ENCODE data around the gene MORN1. TPM values are rescaled to one million over a fixed set of nuclear protein-coding genes. Genes with fewer than 3 reads are reported as not detected.

The MORN1 gene
- total and polyA plus RNA-seq, 9 of the 15 experiments (the other 6 are each of a cell fraction or from before 2014, with no cell fraction given) = 0.24 to 9.3 (median 4.2) TPM

DNA sequence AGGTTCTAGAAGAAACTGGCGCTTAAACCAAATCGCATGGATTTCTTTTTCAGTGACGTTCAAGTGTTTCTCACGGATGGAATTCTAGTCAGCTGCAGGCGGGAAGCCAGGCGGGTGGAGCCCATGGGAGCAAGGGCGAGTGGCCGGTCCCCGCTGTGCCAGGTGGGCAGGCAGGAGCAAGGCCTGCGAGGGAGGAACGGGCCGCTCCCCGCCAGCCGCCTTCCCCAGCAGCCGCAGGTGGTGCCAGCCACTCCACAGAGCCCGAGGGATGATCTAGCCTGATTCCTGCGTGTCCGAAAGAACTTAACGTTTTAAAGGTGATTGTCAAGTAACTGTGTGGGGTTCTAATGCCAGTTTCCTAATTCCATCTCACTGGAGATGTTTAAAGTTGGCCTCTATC lies 11.9 kb upstream of the MORN1 start:
- no peak overlapping the region for H3K4me2 ChIP-seq (ENCODE audit: insufficient read depth, low read length)
- DNase-seq (ENCODE audit: extremely low read depth in 1 of 4, low spot score in 3 of 4) = no peak
- POLR2A ChIA-PET = interaction anchor here (1.0 to 1.9 kb wide), 3 partner anchors 9 to 86 kb away, joined by 3 to 4 read pairs (median 3); partner anchors contain the start of gene PEX10
- H3K9me3 ChIP-seq (replicated peaks; ENCODE audit: control insufficient read depth, insufficient read depth, low read depth, low read length) = no peaks in the 10 kb centered on the region
- H3K36me3 ChIP-seq (ENCODE audit: control insufficient read depth, insufficient read depth, low read length) = peaks cover 85% of the 10 kb centered on the region
- CTCF ChIA-PET (ENCODE audit: low intra/inter-chr PET ratio) = no interaction called here
- H3K27ac ChIP-seq (ENCODE audit: extremely low read depth, low read depth, low read length) = no peak overlapping the region
- peak overlapping the region in 1 of 2 experiments; percentile 50; a peak in 1 of 4 replicates for H3K9ac ChIP-seq (ENCODE audit: insufficient read depth in 1 of 2, low read depth in 2 of 2, low read length in 2 of 2)
- ATAC-seq = no peak
- no peaks in the 10 kb centered on the region for H3K9me1 ChIP-seq (ENCODE audit: control insufficient read depth, insufficient read depth, low read length)
- no peak overlapping the region for H3K4me3 ChIP-seq
- H3K4me1 ChIP-seq (replicated peaks in 1 of 2; ENCODE audit: control insufficient read depth in 2 of 2, insufficient read depth in 2 of 2, low read length in 2 of 2) = peaks cover 0 to 38% of the 10 kb centered on the region in 2 experiments; a peak in 1 of 5 replicates
- TF ChIP-seq PPARD (CRISPR knock-in tag; IDR thresholded peaks at IDR 0.05) (no peak), CBX5 (IDR thresholded peaks at IDR 0.05; ENCODE audit: borderline replicate concordance, low read depth) (no peak), ZNF551 (CRISPR knock-in tag; IDR thresholded peaks at IDR 0.05) (no peak), SUPT5H (IDR thresholded peaks at IDR 0.05) (peak; percentile 23; the same call in 1 of the 2 replicates), HNRNPL (IDR thresholded peaks at IDR 0.05; ENCODE audit: low read depth, low read length) (no peak), POLR2H (tag; IDR thresholded peaks at IDR 0.05; ENCODE audit: low read depth) (no peak), ARID2 (IDR thresholded peaks at IDR 0.05) (no peak), ZNF197 (CRISPR knock-in tag; IDR thresholded peaks at IDR 0.05; ENCODE audit: low read depth) (no peak), POLR2G (IDR thresholded peaks at IDR 0.05; ENCODE audit: low read depth, low read length) (peak; percentile 43; the same call in 1 of the 2 replicates)
- TF ChIP-seq, protein P1, sequence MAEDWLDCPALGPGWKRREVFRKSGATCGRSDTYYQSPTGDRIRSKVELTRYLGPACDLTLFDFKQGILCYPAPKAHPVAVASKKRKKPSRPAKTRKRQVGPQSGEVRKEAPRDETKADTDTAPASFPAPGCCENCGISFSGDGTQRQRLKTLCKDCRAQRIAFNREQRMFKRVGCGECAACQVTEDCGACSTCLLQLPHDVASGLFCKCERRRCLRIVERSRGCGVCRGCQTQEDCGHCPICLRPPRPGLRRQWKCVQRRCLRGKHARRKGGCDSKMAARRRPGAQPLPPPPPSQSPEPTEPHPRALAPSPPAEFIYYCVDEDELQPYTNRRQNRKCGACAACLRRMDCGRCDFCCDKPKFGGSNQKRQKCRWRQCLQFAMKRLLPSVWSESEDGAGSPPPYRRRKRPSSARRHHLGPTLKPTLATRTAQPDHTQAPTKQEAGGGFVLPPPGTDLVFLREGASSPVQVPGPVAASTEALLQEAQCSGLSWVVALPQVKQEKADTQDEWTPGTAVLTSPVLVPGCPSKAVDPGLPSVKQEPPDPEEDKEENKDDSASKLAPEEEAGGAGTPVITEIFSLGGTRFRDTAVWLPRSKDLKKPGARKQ (CRISPR knock-in tag; IDR thresholded peaks at IDR 0.05) = no peak
- TF ChIP-seq, protein P2, sequence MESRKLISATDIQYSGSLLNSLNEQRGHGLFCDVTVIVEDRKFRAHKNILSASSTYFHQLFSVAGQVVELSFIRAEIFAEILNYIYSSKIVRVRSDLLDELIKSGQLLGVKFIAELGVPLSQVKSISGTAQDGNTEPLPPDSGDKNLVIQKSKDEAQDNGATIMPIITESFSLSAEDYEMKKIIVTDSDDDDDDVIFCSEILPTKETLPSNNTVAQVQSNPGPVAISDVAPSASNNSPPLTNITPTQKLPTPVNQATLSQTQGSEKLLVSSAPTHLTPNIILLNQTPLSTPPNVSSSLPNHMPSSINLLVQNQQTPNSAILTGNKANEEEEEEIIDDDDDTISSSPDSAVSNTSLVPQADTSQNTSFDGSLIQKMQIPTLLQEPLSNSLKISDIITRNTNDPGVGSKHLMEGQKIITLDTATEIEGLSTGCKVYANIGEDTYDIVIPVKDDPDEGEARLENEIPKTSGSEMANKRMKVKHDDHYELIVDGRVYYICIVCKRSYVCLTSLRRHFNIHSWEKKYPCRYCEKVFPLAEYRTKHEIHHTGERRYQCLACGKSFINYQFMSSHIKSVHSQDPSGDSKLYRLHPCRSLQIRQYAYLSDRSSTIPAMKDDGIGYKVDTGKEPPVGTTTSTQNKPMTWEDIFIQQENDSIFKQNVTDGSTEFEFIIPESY (CRISPR knock-in tag; IDR thresholded peaks at IDR 0.05) = 0 out of 2 replicates have a peak, but pooled peaks have one; percentile 26
- TF ChIP-seq, protein P3, sequence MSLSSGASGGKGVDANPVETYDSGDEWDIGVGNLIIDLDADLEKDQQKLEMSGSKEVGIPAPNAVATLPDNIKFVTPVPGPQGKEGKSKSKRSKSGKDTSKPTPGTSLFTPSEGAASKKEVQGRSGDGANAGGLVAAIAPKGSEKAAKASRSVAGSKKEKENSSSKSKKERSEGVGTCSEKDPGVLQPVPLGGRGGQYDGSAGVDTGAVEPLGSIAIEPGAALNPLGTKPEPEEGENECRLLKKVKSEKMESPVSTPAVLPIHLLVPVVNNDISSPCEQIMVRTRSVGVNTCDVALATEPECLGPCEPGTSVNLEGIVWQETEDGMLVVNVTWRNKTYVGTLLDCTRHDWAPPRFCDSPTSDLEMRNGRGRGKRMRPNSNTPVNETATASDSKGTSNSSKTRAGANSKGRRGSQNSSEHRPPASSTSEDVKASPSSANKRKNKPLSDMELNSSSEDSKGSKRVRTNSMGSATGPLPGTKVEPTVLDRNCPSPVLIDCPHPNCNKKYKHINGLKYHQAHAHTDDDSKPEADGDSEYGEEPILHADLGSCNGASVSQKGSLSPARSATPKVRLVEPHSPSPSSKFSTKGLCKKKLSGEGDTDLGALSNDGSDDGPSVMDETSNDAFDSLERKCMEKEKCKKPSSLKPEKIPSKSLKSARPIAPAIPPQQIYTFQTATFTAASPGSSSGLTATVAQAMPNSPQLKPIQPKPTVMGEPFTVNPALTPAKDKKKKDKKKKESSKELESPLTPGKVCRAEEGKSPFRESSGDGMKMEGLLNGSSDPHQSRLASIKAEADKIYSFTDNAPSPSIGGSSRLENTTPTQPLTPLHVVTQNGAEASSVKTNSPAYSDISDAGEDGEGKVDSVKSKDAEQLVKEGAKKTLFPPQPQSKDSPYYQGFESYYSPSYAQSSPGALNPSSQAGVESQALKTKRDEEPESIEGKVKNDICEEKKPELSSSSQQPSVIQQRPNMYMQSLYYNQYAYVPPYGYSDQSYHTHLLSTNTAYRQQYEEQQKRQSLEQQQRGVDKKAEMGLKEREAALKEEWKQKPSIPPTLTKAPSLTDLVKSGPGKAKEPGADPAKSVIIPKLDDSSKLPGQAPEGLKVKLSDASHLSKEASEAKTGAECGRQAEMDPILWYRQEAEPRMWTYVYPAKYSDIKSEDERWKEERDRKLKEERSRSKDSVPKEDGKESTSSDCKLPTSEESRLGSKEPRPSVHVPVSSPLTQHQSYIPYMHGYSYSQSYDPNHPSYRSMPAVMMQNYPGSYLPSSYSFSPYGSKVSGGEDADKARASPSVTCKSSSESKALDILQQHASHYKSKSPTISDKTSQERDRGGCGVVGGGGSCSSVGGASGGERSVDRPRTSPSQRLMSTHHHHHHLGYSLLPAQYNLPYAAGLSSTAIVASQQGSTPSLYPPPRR (CRISPR knock-in tag; IDR thresholded peaks at IDR 0.05; ENCODE audit: borderline replicate concordance) = no peak
- no peaks in the 10 kb centered on the region; the same call in 2 of the 3 replicates for H3K79me2 ChIP-seq (ENCODE audit: control insufficient read depth, insufficient read depth, low read length)
- in situ Hi-C loops (cut with MboI) (no loop called here), intact Hi-C loops (cut with micrococcal nuclease) (no loop called here)
- 92% methylated on average over 19 of the region's 19 CpGs for WGBS (ENCODE audit: insufficient coverage, low coverage, missing lambda C conversion rate)
- H2AFZ ChIP-seq (ENCODE audit: low read depth, low read length) = no peak overlapping the region
- BruUV-seq (replicated peaks) = TSS peak; percentile 53
- H3K27me3 ChIP-seq (ENCODE audit: control insufficient read depth in 2 of 2, insufficient read depth in 2 of 2, low read length in 2 of 2) = no peaks in the 10 kb centered on the region
- peaks cover 9% of the 10 kb centered on the region; the same call in 1 of the 2 replicates for H4K20me1 ChIP-seq (replicated peaks; ENCODE audit: control insufficient read depth, insufficient read depth, low read length)
- no peak for FAIRE-seq

Measured in K562 (cell line).